SKM-1 treated with dmso at 0.1 percent for 144 hours (cell line): Measurements from ENCODE around the gene SLC38A9.

ENCODE experiments used
- DNase-seq: peaks from one replicate; lab custom pipeline; 2025; ENCODE audit not compliant: unreplicated experiment; lab: John Stamatoyannopoulos, UW

SLC38A9 gene

GRCh38 chr5:55657443-55657842 lies 54.7 kb downstream of the SLC38A9 start:
- DNase-seq = no peak

- DNase-seq = no peak
Measured at GRCh38 chr5:55650386-55650785, 61.7 kb downstream of the SLC38A9 start.

DNA sequence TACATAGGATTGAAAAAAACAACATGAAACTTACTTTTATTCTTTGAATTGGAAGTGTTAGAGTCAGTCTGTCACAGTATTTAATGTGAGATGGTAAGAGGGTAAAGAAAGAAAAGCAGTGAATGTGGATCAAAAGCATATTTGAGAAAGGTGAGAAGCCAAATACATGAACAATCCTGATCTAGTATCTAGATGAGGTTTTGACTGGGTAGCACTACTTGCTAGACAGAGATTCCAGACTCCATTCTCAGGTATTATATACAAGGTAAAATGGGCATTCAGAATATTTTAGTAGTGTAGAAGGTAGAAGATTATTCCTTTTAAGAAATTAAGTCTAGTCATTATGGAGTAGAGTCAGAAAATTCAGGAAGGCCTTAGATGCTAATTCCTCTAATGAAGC lies 62.2 kb downstream of the SLC38A9 start:
- DNase-seq = no peak

- DNase-seq = no peak
Measured at GRCh38 chr5:55645304-55645703, 66.8 kb downstream of the SLC38A9 start.

DNA sequence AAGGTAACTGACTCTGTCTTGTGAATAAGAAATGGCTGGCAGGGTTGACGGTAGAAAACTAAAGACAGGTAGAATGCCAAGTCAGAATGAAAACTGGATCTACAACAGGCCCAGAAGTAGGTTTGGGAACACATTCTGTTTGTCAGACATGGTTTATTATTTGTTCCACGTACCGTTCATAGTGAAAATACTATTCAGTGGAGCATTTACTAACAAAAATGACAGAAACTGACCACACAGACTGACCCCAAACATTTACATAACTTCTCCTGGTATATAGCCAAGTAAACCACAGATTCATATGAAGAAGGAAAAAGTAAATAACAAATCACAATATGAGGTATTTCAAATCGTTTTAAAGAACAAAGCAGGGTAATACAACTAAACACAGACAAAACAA lies 73.7 kb downstream of the SLC38A9 start:
- no peak for DNase-seq

GRCh38 chr5:55638051-55638450 lies 74.1 kb downstream of the SLC38A9 start:
- no peak for DNase-seq

GRCh38 chr5:55636683-55637082 lies 75.4 kb downstream of the SLC38A9 start:
- peak; percentile 64 for DNase-seq

- no peak for DNase-seq
Measured at GRCh38 chr5:55636177-55636576, 75.9 kb downstream of the SLC38A9 start.

DNA sequence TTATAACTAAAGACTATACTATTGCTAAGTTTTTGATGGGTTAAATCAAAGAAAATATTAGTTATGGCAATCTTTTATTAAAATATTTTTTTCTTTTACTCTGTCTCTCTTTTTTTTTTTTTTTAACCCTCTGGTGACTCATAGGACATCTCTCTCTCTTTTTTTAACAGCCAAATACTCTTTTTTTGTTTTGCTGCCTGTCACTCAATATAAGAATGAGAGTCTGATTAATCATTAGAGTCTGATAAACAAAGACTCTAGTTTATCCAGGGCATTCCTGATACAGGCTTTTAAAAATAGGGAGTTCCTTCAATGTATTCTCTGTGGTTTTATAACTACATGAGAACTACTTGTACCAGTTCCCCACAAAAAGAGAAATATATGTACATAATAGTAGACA lies 77.3 kb downstream of the SLC38A9 start:
- no peak for DNase-seq

DNA sequence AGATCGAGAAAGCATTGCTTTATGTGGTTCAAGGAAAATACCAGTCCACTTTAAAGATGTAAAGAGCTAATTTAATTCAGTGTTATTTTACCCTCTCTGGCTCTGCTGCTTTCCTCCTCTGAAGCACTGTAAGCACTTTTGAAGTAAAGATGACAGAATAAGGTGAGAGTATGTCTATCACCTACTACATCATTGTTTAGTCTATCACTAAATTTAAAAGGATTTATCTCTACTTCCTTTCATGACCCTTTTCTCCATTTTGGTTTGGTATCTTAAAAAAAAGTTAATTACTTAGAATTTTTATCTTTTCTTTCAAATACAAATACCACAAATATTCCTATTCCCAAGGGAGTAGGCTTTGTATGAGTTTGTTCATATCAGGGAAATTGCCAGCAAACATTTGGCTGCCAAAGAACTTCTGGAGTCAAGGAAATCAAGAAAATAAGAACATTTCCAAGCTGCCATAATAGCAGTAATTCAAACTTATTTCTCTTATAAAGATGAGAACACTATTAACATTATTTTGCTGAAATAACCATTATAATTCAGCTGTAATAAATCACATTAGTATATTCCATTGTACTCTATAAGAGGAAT lies 77.8 kb downstream of the SLC38A9 start:
- DNase-seq = no peak

GRCh38 chr5:55633574-55634208 lies 78.4 kb downstream of the SLC38A9 start:
- no peak for DNase-seq

DNA sequence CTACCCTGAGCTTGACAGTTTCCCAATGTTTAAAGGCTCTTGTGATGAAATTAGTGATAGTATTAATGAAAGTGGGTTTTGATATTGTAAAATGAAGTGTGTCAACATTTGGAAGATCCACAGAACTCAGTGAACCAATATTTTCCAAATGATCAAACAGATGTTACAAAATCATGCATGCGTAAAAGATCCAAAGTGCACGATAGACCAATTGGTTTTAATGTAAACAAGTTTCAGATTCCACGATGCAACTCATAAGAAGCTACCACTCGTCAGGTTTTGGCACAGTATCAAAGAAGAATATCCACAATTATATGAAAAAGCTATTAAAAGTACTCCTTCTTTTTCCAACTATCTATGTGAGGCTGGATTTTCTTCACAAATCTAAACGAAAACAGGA lies 82.3 kb downstream of the SLC38A9 start:
- DNase-seq = no peak

DNA sequence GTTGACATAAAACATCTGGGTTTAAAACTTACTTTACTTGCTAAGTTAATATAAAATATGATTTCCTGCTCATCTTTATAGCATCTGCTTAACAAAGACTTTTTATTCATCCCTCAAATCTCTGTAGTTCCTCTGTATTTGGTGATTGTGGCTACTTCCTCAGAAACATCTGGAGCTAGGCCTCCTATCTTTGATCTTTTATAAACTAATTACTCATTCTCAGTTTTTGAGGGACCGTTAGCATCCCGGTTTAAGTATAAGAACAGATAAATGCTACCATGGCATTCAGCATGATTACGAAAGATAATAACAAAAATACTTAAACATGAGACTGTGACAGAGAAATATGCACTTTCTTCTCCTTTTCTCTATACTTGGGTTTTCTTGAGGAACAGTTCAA lies 85.3 kb downstream of the SLC38A9 start:
- no peak for DNase-seq

DNA sequence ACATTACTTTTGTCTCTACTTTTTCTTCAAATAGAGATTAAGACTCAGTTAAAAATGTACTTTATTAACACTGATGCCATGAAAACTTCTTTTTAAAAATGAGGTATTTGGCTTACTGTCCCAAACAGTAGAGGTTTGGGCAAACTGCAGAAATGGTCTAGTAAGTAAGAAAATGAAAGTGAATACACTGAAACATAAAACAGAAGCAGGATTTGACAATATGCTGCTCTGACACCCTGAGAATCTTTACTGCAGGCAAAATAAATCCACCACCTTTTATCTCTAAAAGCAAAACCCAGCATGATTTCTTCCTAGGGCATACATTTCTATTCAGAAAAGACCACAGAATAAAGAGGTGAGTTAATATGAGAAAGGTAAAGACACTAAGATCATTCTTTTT lies 86.2 kb downstream of the SLC38A9 start:
- no peak for DNase-seq

- no peak for DNase-seq
Measured at GRCh38 chr5:55625589-55625909, 86.6 kb downstream of the SLC38A9 start.

GRCh38 chr5:55624841-55625588 lies 87.1 kb downstream of the SLC38A9 start:
- no peak for DNase-seq

DNA sequence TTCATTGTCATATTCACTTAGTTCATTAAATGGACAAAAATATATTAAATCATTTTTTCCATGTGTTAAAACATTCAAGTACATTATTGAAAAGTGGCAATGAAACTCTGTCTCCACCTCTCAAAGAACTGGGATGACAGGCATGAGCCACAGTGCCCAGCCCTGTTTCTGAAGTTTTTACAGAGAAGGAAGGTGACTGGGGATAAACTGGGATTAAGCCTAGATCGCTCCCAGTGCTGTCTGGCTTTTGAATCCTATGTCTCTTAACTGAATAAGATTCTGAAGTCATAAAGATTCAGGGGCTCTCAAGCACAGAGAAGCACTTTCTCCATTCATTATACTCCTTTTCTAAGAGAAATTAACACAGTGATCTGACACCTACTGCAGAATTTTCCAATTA lies 88.3 kb downstream of the SLC38A9 start:
- DNase-seq = no peak

- no peak for DNase-seq
Measured at GRCh38 chr5:55622460-55622859, 89.7 kb downstream of the SLC38A9 start.

- DNase-seq = no peak
Measured at GRCh38 chr5:55621229-55621628, 90.9 kb downstream of the SLC38A9 start.

- no peak for DNase-seq
Measured at GRCh38 chr5:55620766-55621160, 91.4 kb downstream of the SLC38A9 start.

GRCh38 chr5:55620009-55620765 lies 91.9 kb downstream of the SLC38A9 start:
- DNase-seq = peak; percentile 28

GRCh38 chr5:55618318-55618717 lies 93.8 kb downstream of the SLC38A9 start:
- DNase-seq = no peak
